Body of pancreas (tissue), 4 donors: ENCODE measurements around the gene GPR18.

ENCODE experiments used
- CTCF ChIP-seq, 7 experiments: fragments of 450-650 bp in 4 of 7; fragments of 200-600 bp in 3 of 7; sonication (generic) in 3 of 7; IDR thresholded peaks; one replicate each; pipeline ENCODE4 v1.5.1; 2016 to 2019; ENCODE audit warnings: antibody characterized with exemption in 7 of 7
- POLR2A ChIP-seq, 3 donors: fragments of 450-650 bp; IDR thresholded peaks; one replicate each; pipeline ENCODE4 v1.6.1; 2016; ENCODE audit warnings: antibody characterized with exemption in 3 of 3, mild to moderate bottlenecking in 2 of 3

- TF ChIP-seq CTCF (IDR thresholded peaks at IDR 0.05) (no peak), POLR2A (IDR thresholded peaks at IDR 0.05) (no peak)
Measured at GRCh38 chr13:99226513-99226912, 31.7 kb downstream of the GPR18 start.
